Ishikawa (cell line): Measurements from ENCODE around the gene CTNNA3.

ENCODE experiments used
- CEBPB ChIP-seq: IDR thresholded peaks from 2 replicates; pipeline ENCODE4 v1.6.1; 2012
- CREB1 ChIP-seq: IDR thresholded peaks from 2 replicates; pipeline ENCODE4 v1.6.1; 2012; ENCODE audit warnings: low read depth
- EGR1 ChIP-seq: IDR thresholded peaks from 2 replicates; pipeline ENCODE4 v1.6.1; 2012
- EP300 ChIP-seq: IDR thresholded peaks from 2 replicates; pipeline ENCODE4 v1.6.1; 2012; ENCODE audit warnings: borderline replicate concordance
- FOXM1 ChIP-seq: IDR thresholded peaks from 2 replicates; pipeline ENCODE4 v1.6.1; 2012; ENCODE audit warnings: low read depth, borderline replicate concordance
- MAX ChIP-seq: IDR thresholded peaks from 2 replicates; pipeline ENCODE4 v1.6.1; 2012
- NFIC ChIP-seq: IDR thresholded peaks from 2 replicates; pipeline ENCODE4 v1.6.1; 2012
- RAD21 ChIP-seq: IDR thresholded peaks from 2 replicates; pipeline ENCODE4 v1.6.1; 2012; ENCODE audit warnings: low read depth
- TAF1 ChIP-seq: IDR thresholded peaks from 2 replicates; pipeline ENCODE4 v1.6.1; 2012; ENCODE audit warnings: low read depth, mild to moderate bottlenecking
- TCF12 ChIP-seq: IDR thresholded peaks from 2 replicates; pipeline ENCODE4 v1.6.1; 2012; ENCODE audit warnings: low read depth
- TEAD4 ChIP-seq: IDR thresholded peaks from 2 replicates; pipeline ENCODE4 v1.6.1; 2012
- USF1 ChIP-seq: IDR thresholded peaks from 2 replicates; pipeline ENCODE4 v1.6.1; 2012
- YY1 ChIP-seq: IDR thresholded peaks from 2 replicates; pipeline ENCODE4 v1.6.1; 2012; ENCODE audit warnings: low read depth
- ZBTB7A ChIP-seq: IDR thresholded peaks from 2 replicates; pipeline ENCODE4 v1.6.1; 2012; ENCODE audit warnings: low read depth
- TF ChIP-seq, protein P1 (sequence below): IDR thresholded peaks from 2 replicates; pipeline ENCODE4 v1.6.1; 2012; ENCODE audit warnings: low read depth, mild to moderate bottlenecking

The CTNNA3 gene

GRCh38 chr10:67331121-67331910 is 364.7 kb downstream of the CTNNA3 start:
- TF ChIP-seq ZBTB7A, result no peak
- no peak for TF ChIP-seq NFIC
- TF ChIP-seq CEBPB, result no peak
- TF ChIP-seq MAX, result no peak
- TF ChIP-seq USF1, result no peak
- TF ChIP-seq TEAD4, result no peak
- no peak for TF ChIP-seq RAD21
- TF ChIP-seq TCF12, result no peak
- TF ChIP-seq, protein P1, sequence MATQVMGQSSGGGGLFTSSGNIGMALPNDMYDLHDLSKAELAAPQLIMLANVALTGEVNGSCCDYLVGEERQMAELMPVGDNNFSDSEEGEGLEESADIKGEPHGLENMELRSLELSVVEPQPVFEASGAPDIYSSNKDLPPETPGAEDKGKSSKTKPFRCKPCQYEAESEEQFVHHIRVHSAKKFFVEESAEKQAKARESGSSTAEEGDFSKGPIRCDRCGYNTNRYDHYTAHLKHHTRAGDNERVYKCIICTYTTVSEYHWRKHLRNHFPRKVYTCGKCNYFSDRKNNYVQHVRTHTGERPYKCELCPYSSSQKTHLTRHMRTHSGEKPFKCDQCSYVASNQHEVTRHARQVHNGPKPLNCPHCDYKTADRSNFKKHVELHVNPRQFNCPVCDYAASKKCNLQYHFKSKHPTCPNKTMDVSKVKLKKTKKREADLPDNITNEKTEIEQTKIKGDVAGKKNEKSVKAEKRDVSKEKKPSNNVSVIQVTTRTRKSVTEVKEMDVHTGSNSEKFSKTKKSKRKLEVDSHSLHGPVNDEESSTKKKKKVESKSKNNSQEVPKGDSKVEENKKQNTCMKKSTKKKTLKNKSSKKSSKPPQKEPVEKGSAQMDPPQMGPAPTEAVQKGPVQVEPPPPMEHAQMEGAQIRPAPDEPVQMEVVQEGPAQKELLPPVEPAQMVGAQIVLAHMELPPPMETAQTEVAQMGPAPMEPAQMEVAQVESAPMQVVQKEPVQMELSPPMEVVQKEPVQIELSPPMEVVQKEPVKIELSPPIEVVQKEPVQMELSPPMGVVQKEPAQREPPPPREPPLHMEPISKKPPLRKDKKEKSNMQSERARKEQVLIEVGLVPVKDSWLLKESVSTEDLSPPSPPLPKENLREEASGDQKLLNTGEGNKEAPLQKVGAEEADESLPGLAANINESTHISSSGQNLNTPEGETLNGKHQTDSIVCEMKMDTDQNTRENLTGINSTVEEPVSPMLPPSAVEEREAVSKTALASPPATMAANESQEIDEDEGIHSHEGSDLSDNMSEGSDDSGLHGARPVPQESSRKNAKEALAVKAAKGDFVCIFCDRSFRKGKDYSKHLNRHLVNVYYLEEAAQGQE, result no peak
- no peak for TF ChIP-seq EP300
- no peak for TF ChIP-seq TAF1
- no peak for TF ChIP-seq YY1
- TF ChIP-seq FOXM1, result no peak
- no peak for TF ChIP-seq CREB1
- TF ChIP-seq EGR1, result no peak

GRCh38 chr10:67327626-67328535 is 368.1 kb downstream of the CTNNA3 start:
- TF ChIP-seq EGR1, result no peak
- TF ChIP-seq RAD21, result no peak
- no peak for TF ChIP-seq TAF1
- TF ChIP-seq NFIC, result no peak
- no peak for TF ChIP-seq CEBPB
- TF ChIP-seq YY1, result no peak
- no peak for TF ChIP-seq CREB1
- TF ChIP-seq, protein P1, result no peak
- TF ChIP-seq MAX, result no peak
- no peak for TF ChIP-seq TCF12
- TF ChIP-seq USF1, result no peak
- no peak for TF ChIP-seq ZBTB7A
- TF ChIP-seq FOXM1, result no peak
- TF ChIP-seq TEAD4, result no peak
- no peak for TF ChIP-seq EP300

DNA sequence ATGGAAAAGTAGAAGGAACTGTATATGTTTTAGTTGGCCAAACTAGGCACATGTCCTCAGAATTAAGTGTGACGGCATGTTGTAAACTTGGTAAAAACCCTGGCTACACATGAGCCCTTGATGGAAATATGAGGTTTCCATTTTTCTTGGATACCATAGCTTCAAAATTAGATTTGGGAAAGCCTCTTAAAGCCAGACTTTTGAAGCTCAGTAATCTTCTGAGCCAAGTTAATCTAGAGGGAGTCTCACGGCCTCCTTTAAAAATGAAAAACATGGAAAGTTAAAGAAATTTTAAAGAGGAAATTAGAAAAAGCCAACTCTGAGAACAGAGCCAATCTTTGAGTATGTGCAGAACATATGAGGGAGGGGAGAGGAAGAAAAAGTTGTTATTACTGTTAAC is 376.0 kb downstream of the CTNNA3 start:
- TF ChIP-seq NFIC (no peak), ZBTB7A (no peak), RAD21 (no peak)

- no peak for TF ChIP-seq EGR1
- no peak for TF ChIP-seq TAF1
- TF ChIP-seq TEAD4, result no peak
- no peak for TF ChIP-seq FOXM1
- TF ChIP-seq CEBPB, result no peak
- TF ChIP-seq YY1, result no peak
- TF ChIP-seq CREB1, result no peak
- no peak for TF ChIP-seq EP300
- no peak for TF ChIP-seq TCF12
These were observed 387.1 kb downstream of the CTNNA3 start for GRCh38 chr10:67308912-67309311.

DNA sequence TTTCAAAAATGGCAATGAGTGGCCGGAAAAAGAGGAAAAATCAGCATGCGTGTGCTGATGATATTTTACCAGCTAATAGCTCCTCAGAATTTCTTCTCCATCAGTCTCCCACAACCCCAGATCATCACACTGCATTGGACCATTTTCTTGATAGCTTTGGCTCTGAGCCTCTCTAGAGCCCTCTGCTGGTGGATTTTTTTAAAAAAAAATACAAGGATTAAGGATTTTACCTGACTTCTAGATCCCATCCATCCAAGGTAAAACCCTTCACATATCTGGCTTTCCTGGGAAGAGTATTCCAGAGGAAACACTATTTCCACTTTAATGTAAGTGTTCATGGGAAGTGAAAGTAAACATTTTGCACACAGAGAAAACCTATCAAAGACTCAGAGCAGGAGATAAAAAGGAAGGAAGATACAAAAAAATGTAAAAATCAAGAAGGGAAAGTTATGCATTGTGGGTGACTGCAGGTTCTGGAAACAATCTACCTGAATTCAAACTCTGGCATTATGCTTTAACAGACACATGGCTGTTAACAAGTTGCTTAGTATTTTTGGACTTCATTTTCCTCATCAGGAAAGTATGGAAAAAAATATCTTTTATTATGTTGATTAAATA is 389.3 kb downstream of the CTNNA3 start:
- TF ChIP-seq RAD21, result peak; percentile 53
- TF ChIP-seq CREB1, result no peak
- TF ChIP-seq TAF1, result no peak
- no peak for TF ChIP-seq ZBTB7A
- TF ChIP-seq, protein P1, result no peak
- TF ChIP-seq EGR1, result no peak
- no peak for TF ChIP-seq CEBPB
